NCI-H2107 treated with DMSO at 0.1 percent for 48 hours (cell line): ENCODE measurements around the gene ACSL5.
A peak's percentile ranks its signal among the peaks of the same experiment; 100 is the strongest.
"Not testable (repeated sequence)": the region's sequence is repeated elsewhere in the genome, so short reads cannot be mapped to it uniquely, and the experiment has no call there.

Experiments
- DNase-seq: peaks from one replicate; lab custom pipeline; 2025; ENCODE audit not compliant: unreplicated experiment; lab: John Stamatoyannopoulos, UW

ACSL5 gene

DNA sequence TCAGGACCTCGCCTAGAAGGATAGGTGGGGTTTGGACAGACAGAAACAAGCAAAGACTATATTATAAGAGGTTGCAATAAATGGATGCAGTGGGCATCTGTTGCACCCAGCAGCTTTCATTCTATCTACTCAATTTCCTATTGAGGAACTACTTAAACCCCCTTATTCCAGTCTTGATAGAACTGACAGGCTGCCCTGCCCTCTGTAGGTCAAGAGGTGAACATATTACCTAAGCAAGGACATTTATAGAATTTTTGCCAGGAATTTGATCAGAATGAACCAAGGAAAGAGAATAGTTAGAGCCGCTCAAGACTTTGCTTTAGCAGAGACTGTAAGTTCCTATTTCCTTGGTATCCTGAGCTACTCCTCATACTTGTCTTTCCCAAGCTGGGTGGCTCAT lies 82.6 kb downstream of the ACSL5 start:
- no peak for DNase-seq

DNA sequence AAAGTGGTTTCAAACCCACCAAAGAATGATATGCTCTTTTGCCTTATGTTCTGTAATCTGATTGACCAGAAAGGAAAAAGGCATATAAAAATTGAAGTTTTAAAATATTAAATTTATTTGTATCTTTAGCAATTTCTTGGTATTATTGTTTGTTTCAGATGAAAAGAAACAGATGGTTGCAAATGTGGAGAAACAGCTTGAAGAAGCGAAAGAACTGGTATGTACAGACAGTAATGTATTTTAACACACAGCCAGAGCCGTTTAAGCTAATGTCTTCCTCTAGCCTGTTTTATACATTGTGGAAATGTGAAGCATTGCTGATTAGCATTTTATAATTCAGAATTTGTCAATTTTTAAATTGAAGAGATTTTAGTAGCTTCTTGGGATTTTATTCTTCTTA lies 86.5 kb downstream of the ACSL5 start:
- DNase-seq: no peak

DNA sequence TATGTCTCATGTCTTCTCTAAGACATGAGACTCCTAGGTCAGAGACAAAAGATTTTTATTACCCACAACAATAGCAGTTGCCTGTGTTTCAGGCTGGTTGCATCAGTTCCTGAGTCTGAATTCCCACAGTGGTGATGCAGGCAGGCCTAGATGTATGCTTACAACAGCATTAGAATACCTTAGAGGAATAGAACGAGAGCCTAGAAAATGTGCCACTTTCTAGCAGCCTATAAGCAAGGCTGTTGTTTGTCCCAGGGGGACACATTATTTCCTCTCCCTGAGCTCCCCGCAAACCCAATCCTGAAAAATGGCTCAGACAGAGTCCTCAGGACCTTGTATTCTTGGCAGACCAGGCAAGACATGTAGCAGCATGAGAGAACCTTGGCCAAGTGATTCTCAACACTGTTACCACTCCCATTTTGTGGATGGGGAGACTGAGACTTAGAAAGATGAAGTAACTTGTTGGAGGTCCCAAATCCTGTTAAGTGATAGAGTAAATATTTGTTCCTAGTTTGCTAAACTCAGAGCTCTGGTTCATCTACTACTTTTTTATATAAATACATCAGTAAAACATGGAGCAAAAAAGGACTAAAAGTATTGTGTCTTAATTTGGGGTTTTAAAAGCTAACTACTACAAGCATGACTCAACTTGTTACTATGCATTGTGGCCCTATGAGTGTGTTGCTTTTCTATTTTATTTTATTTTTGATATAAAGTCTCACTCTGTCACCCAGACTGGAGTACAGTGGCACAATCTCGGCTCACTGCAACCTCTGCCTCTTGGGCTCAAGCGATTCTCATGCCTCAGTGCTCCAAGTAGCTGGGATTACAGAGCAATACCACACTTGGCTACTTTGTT lies 87.3 kb downstream of the ACSL5 start:
- no peak for DNase-seq

DNA sequence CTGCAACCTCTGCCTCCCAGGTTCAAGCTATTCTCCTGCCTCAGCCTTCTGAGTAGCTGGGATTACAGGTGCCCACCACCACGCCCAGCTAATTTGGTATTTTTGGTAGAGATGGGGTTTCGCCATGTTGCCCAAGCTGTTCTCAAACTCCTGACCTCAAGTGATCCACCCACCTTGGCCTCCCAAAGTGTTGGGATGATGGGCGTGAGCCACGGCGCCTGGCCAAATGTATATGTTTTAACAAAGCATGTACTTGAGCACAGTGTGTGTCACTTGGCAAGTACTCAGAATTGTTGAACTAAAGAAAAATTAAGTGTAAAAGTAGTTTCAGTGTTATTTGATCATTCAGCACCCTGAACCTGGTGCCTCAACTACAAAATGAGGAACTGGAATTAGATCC lies 90.2 kb downstream of the ACSL5 start:
- not testable (repeated sequence) for DNase-seq

DNA sequence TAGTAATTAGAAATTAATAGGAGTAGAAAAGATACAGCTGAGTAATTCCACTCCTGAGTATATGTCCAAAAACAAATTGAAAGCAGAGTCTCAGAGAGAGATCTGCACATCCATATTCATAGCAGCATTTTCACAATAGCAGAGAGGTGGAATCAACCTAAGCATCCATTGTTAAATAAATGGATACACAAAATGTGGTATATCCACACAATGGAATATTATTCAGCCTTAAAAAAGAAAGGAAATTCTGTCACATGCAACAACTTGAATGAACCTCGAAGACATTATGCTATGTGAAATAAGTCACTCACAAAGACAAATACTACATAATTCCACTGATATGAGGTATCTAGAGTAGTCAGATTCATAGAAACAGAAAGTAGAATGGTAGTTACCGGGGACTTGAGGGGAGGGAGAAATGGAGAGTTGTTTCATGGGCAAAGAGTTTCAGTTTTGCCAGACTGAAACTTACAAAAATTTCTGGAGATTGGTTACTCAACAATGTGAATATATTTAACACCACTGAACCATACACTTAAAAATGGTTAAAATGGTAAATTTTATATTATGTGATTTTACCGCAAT lies 91.5 kb downstream of the ACSL5 start:
- no peak for DNase-seq

DNA sequence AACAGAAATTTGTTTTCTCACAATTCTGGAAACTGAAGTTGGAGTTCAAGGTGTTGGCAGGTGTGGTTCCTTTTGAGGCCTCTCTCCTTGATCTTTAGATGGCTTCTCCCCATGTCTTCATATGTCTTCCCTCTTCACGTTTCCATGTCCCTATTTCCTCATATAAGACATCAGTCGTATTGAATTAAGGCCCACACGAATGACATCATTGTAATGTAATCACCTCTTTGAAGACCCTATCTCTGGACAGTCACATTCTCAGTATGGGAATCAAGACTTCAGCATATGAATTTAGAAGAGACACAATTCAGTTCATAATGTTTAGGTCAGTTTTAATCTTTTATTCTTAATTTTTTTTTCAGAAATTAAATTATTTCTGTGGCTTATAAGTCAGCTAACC lies 92.9 kb downstream of the ACSL5 start:
- DNase-seq: no peak

DNA sequence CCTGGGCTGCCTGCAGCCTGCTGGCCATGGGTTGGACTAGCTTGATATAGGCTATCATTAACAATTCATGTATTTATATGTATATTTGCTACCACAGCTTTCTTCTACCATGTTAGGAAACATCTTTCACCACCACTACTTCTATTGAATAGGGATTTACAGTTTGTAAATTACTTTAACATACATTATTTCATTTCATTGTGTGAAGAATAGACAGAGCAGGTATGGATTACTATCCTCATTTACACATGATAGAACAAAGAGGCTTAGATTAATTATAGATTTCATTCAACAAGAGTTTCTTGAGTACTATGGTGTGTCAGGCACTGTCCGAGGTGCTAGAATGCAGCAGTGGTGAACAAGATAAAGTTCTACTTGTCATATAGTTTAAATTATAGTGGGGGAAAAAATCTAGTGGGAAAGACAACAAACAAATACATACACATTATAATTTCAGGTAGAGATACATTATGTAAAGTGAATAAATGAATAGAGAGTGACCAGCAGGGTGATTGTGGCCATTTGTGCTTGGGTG lies 93.7 kb downstream of the ACSL5 start:
- DNase-seq: no peak

DNA sequence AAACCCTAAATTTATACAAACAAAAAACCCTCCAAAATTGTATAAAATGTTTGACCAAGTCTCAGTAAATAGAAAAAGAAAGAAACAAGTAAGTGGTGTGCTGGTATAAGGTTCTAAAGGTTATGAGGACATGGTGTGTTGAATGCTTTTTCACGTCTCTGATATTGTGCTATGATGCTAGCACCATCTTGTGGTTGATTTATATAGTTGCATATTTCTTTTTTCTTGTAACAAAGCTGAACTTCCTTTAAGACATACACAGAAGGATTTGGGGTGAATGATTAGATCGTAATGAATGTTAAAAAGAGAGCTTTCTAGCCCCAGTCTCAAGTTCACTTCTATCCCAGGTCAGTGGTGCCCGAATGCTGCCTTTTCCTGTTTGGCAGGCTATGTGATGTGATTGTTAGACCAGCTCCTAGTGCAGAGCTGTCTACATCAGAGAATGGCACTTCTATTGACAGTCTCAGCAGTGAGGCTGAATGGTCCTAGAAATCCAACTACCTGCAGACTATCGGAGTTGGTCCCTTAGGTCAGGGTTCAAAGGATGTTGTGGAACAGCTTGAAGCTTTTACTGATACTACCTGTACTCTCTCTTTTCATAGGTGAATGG lies 98.1 kb downstream of the ACSL5 start:
- peak; percentile 42 for DNase-seq

DNA sequence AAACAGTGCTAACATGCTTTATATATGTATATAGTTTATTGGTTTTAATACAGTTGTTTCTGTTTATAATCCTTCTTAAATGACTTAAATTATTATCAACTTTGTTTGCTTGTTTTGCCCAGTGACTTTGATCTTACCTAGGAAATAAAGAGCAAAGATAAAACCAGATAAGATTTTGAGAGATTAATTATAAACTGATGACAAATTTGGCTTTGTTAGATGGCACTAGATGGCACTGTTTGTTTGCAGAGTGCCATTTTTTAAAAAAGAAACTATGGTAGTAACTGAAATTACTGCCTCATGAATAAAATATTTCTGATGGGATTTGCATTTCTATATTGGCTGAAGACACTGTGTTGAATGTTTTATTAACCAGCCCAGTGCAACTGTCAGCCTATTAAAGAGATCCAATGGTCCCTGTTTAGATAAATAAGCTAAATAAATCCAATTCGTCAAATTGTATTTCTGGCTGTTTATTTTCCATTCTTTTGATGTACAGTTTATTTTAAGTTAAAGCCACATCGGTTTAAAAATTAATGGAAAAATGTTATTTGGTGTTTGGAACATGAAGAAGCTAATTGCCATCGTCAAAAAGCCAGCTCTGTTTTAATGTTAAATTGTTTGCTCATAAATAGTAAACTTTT lies 101.8 kb downstream of the ACSL5 start:
- no peak for DNase-seq
